CD4-positive, alpha-beta T cell (primary cell): ENCODE measurements around the gene RIMS3. TPM values are rescaled to one million over a fixed set of nuclear protein-coding genes. Genes with fewer than 3 reads are reported as not detected.

ENCODE experiments used
- ATAC-seq: fragments of 200-7000 bp; cut with Tn5 transposase; one replicate; pipeline ENCODE4 v1.10.0; 2022; ENCODE audit warnings: mild to moderate bottlenecking; ENCODE audit not compliant: poor library complexity
- CTCF ChIA-PET: fragments of 350-600 bp; sonication (Branson Sonifier 250); formaldehyde crosslinking; loops from one replicate; lab custom pipeline; 2021; ENCODE audit warnings: antibody characterized with exemption, inconsistent platforms; lab: Charles Lee
- POLR2A ChIA-PET: fragments of 350-600 bp; sonication (Branson Sonifier 250); formaldehyde crosslinking; loops from one replicate; lab custom pipeline; 2021; ENCODE audit warnings: antibody characterized with exemption, inconsistent platforms; lab: Charles Lee
- DNase-seq, 14 experiments: peaks; one replicate each; pipeline ENCODE4 v3.0.0-alpha.2; 2013 to 2020; ENCODE audit warnings: mixed read lengths in 2 of 14
- H3K27ac ChIP-seq, 2 donors: one replicate each; pipeline versions ENCODE4 v1.5.1 to v1.7.0; 2013; ENCODE audit warnings: low read length in 2 of 2, low read depth in 1 of 2, mild to moderate bottlenecking in 1 of 2
- H3K27me3 ChIP-seq, 2 experiments: 1 replicate in 1 of 2; 2 replicates in 1 of 2; pipeline versions ENCODE4 v1.6.1 to v1.7.0; 2013; ENCODE audit warnings: low read length in 2 of 2, control low read depth in 1 of 2, mild to moderate bottlenecking in 1 of 2, moderate library complexity in 1 of 2; ENCODE audit not compliant: insufficient read depth in 2 of 2, control insufficient read depth in 1 of 2
- H3K36me3 ChIP-seq: one replicate; pipeline ENCODE4 v1.6.1; 2013; ENCODE audit warnings: low read length, control low read depth; ENCODE audit not compliant: insufficient read depth
- H3K4me1 ChIP-seq: one replicate; pipeline ENCODE4 v1.6.1; 2013; ENCODE audit warnings: low read length, control low read depth; ENCODE audit not compliant: insufficient read depth
- H3K4me3 ChIP-seq: one replicate; pipeline ENCODE4 v1.5.1; 2013; ENCODE audit warnings: mild to moderate bottlenecking, low read length, moderate library complexity
- H3K9me3 ChIP-seq, 2 experiments: 1 replicate in 1 of 2; 2 replicates in 1 of 2; pipeline versions ENCODE4 v1.6.1 to v1.7.0; 2013; ENCODE audit warnings: low read length in 2 of 2, mild to moderate bottlenecking in 2 of 2, control low read depth in 1 of 2, moderate library complexity in 1 of 2; ENCODE audit not compliant: control insufficient read depth in 1 of 2, insufficient read depth in 1 of 2
- H3K27ac Mint-ChIP-seq: one replicate; pipeline ENCODE4 v1.8.0; 2020; ENCODE audit warnings: mixed read lengths
- H3K27me3 Mint-ChIP-seq: one replicate; pipeline ENCODE4 v1.8.0; 2021; ENCODE audit warnings: mixed read lengths
- H3K36me3 Mint-ChIP-seq: one replicate; pipeline ENCODE4 v1.8.0; 2021; ENCODE audit warnings: low read depth, mixed read lengths
- H3K4me1 Mint-ChIP-seq: one replicate; pipeline ENCODE4 v1.8.0; 2021; ENCODE audit warnings: low read depth, mixed read lengths
- H3K4me3 Mint-ChIP-seq: one replicate; pipeline ENCODE4 v1.8.0; 2020; ENCODE audit warnings: mild to moderate bottlenecking, mixed read lengths
- H3K9me3 Mint-ChIP-seq: one replicate; pipeline ENCODE4 v1.8.0; 2020; ENCODE audit warnings: mixed read lengths
- CTCF ChIP-seq: fragments of 200-600 bp; IDR thresholded peaks from one replicate; pipeline ENCODE4 v1.8.0; 2022; ENCODE audit warnings: antibody characterized with exemption, mild to moderate bottlenecking
- intact Hi-C, 2 experiments: fragments of 100-400 bp; cut with DNase I in 1 of 2; cut with micrococcal nuclease in 1 of 2; formaldehyde crosslinking; loops; one replicate each; pipeline versions ENCODE4 v1.15.1 to v1.9.0; 2023 to 2025; cut with DNase I, micrococcal nuclease
- total RNA-seq, 174 experiments: library from RNA in 2 of 174; stranded (reverse) in 2 of 174; gene quantifications; one replicate each; pipeline ENCODE4 v1.2.3 and lab custom pipeline; 2021 to 2026

Gene RIMS3
- total RNA-seq, 2 experiments from 2014 or later: 0.99 to 1.1 TPM

- Histone ChIP-seq H3K27ac (no peak overlapping the region), H3K36me3 (no peaks in the 10 kb centered on the region), H3K4me1 (peaks cover 25% of the 10 kb centered on the region), H3K4me3 (no peak overlapping the region), H3K9me3 (peaks cover 0 to 3% of the 10 kb centered on the region in 2 experiments), H3K27me3 (no peaks in the 10 kb centered on the region)
- H3K9me3 Mint-ChIP-seq: no peaks in the 10 kb centered on the region
- no peak overlapping the region for H3K27ac Mint-ChIP-seq
- H3K4me3 Mint-ChIP-seq: no peak overlapping the region
- H3K36me3 Mint-ChIP-seq: no peaks in the 10 kb centered on the region
- POLR2A ChIA-PET: no interaction called here
- H3K4me1 Mint-ChIP-seq: peaks cover 17% of the 10 kb centered on the region
- peaks cover 5% of the 10 kb centered on the region for H3K27me3 Mint-ChIP-seq
- intact Hi-C loops: no loop called here
- no peak for TF ChIP-seq CTCF
- ATAC-seq (no peak), DNase-seq (no peak)
- CTCF ChIA-PET: no interaction called here
Observed at GRCh38 chr1:40625476-40626382, 39.8 kb downstream of the RIMS3 start.

DNA sequence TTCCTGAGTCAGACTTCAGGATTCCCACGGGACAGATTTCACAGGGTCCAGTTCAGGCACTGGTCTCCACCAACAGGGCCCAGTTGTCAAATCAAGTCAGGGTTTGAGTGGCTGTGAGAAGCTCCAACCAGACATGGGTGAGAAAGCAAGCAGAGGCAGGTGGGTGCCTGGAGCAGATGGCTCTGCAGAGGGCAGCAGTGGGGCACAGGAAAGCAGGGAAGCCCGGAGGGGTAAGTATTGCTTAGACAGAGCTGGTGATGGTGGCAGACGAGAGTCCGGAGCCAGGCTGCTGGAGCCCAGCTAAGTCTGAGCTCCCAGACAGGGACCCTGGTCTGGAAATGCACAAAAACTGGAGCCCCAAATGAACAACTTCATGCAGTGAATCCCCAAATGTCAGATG is 40.4 kb downstream of the RIMS3 start:
- DNase-seq (peak in 3 of 14 experiments; percentile 10 to 22 (median 11)), ATAC-seq (no peak)
- H3K36me3 Mint-ChIP-seq: no peaks in the 10 kb centered on the region
- H3K27ac Mint-ChIP-seq: no peak overlapping the region
- H3K4me1 Mint-ChIP-seq: peaks cover 17% of the 10 kb centered on the region
- Histone ChIP-seq H3K9me3 (peaks cover 0 to 3% of the 10 kb centered on the region in 2 experiments), H3K36me3 (no peaks in the 10 kb centered on the region), H3K27ac (no peak overlapping the region), H3K4me1 (peaks cover 20% of the 10 kb centered on the region), H3K4me3 (no peak overlapping the region), H3K27me3 (no peaks in the 10 kb centered on the region)
- H3K9me3 Mint-ChIP-seq: no peaks in the 10 kb centered on the region
- intact Hi-C loops: no loop called here
- ChIA-PET POLR2A (no interaction called here), CTCF (no interaction called here)
- H3K27me3 Mint-ChIP-seq: peaks cover 5% of the 10 kb centered on the region
- H3K4me3 Mint-ChIP-seq: no peak overlapping the region
- TF ChIP-seq CTCF: no peak

DNA sequence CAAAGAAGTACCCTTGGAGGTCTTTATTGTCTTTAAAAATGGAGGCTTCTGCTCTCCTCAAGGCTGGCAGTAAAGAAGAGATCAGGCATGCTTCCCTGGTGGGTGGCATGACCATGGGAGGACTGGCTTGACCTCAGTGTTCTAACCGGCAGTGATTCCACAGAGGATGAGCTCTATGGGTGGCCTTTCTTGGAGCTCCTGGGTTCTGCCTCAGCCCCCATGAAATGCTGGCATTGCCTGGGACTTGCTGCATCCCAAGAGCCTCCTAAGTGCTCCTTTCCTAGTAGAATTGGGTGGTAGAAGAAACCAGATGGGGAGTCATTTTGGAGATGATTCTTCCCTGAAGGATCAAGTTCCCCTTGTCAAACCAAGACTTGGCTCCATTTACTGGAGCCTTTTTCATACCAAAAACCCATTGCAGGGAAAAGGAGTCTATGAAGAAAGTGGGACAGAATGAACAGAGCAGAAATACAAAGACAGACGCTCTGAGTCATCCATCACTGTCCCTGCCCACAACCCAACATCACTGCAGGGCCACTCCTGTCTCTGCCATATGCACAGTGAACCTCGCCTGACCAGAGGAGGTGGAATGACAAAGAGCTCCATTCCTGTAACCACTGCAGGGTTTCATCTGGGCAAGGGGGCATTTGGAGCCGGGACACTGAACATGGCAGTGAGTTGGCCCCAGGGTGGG is 42.4 kb downstream of the RIMS3 start:
- no peak overlapping the region for H3K27ac Mint-ChIP-seq
- Histone ChIP-seq H3K9me3 (no peaks in the 10 kb centered on the region), H3K4me3 (no peak overlapping the region), H3K27ac (no peak overlapping the region), H3K36me3 (no peaks in the 10 kb centered on the region), H3K27me3 (no peaks in the 10 kb centered on the region), H3K4me1 (peaks cover under 1% of the 10 kb centered on the region)
- no peaks in the 10 kb centered on the region for H3K36me3 Mint-ChIP-seq
- no peaks in the 10 kb centered on the region for H3K9me3 Mint-ChIP-seq
- H3K4me3 Mint-ChIP-seq: no peak overlapping the region
- TF ChIP-seq CTCF: no peak
- ChIA-PET POLR2A (no interaction called here), CTCF (no interaction called here)
- intact Hi-C loops: no loop called here
- peaks cover 1% of the 10 kb centered on the region for H3K4me1 Mint-ChIP-seq
- H3K27me3 Mint-ChIP-seq: peaks cover 5% of the 10 kb centered on the region
- DNase-seq (no peak), ATAC-seq (no peak)
